Omental fat pad (tissue), 4 donors: ENCODE measurements around the gene FAM90A26. TPM values are rescaled to one million over a fixed set of nuclear protein-coding genes. Genes with fewer than 3 reads are reported as not detected.
A peak's percentile ranks its signal among the peaks of the same experiment; 100 is the strongest.
"Not testable (repeated sequence)": the region's sequence is repeated elsewhere in the genome, so short reads cannot be mapped to it uniquely, and the experiment has no call there.

Source experiments
- ATAC-seq: fragments of 150-250 bp; one replicate; pipeline ENCODE4 v1.9.1; 2016; ENCODE audit warnings: mild to moderate bottlenecking, moderate library complexity; ENCODE audit not compliant: low FRiP score
- DNase-seq: peaks from one replicate; pipeline ENCODE4 v3.0.0-alpha.2; 2019; ENCODE audit warnings: low spot score
- CTCF ChIP-seq, 3 donors: fragments of 450-650 bp; IDR thresholded peaks; one replicate each; pipeline ENCODE4 v1.5.1; 2016 to 2017; ENCODE audit warnings: antibody characterized with exemption in 3 of 3, mild to moderate bottlenecking in 3 of 3, moderate library complexity in 2 of 3
- total RNA-seq, 4 donors: library from RNA; depleted of rRNA; stranded (reverse); fragments of >200 nt; gene quantifications; one replicate each; pipeline ENCODE4 v1.1.0, GENCODE V29; 2016

FAM90A26 gene
- total RNA-seq = not detected

GRCh38 chr4:9169791-9170459 lies at the start of gene FAM90A26:
TSS of gene FAM90A26 (plus strand) at chr4:9170409. CDS start at chr4:9173173, 2,764 bp downstream.
- ATAC-seq, DNase-seq: not testable (repeated sequence)

- ATAC-seq, DNase-seq: not testable (repeated sequence)
These were observed 47.5 kb upstream of the FAM90A26 start for GRCh38 chr4:9122711-9123110.

GRCh38 chr4:9123572-9124007 lies 46.6 kb upstream of the FAM90A26 start:
- peak in 1 of 3 donors; percentile 58 for TF ChIP-seq CTCF (IDR thresholded peaks at IDR 0.05)
- DNase-seq, ATAC-seq: not testable (repeated sequence)

- DNase-seq, ATAC-seq: not testable (repeated sequence)
These were observed 44.5 kb upstream of the FAM90A26 start for GRCh38 chr4:9125601-9126161.

GRCh38 chr4:9131420-9131819 lies 38.8 kb upstream of the FAM90A26 start:
- not testable (repeated sequence) for DNase-seq, ATAC-seq

GRCh38 chr4:9132849-9133248 lies 37.4 kb upstream of the FAM90A26 start:
- not testable (repeated sequence) for DNase-seq, ATAC-seq

- not testable (repeated sequence) for ATAC-seq, DNase-seq
These were observed 36.2 kb upstream of the FAM90A26 start for GRCh38 chr4:9134011-9134410.

- peak; percentile 75 for DNase-seq
- ATAC-seq = not testable (repeated sequence)
These were observed 35.7 kb upstream of the FAM90A26 start for GRCh38 chr4:9134556-9134955.

- ATAC-seq, DNase-seq: not testable (repeated sequence)
These were observed 29.2 kb upstream of the FAM90A26 start for GRCh38 chr4:9141050-9141449.

- DNase-seq, ATAC-seq: not testable (repeated sequence)
These were observed 27.4 kb upstream of the FAM90A26 start for GRCh38 chr4:9142786-9143185.

- no peak for TF ChIP-seq CTCF (IDR thresholded peaks at IDR 0.05)
- no peak for DNase-seq
- no peak for ATAC-seq
These were observed 26.7 kb upstream of the FAM90A26 start for GRCh38 chr4:9143421-9144080.

- TF ChIP-seq CTCF (IDR thresholded peaks at IDR 0.05) = no peak
- ATAC-seq (no peak), DNase-seq (no peak)
These were observed 23.2 kb upstream of the FAM90A26 start for GRCh38 chr4:9146967-9147366.

GRCh38 chr4:9147368-9147767 lies 22.8 kb upstream of the FAM90A26 start:
- not testable (repeated sequence) for DNase-seq, ATAC-seq

GRCh38 chr4:9148611-9149409 lies 21.4 kb upstream of the FAM90A26 start:
- ATAC-seq, DNase-seq: not testable (repeated sequence)

- ATAC-seq = not testable (repeated sequence)
These were observed 18.4 kb upstream of the FAM90A26 start for GRCh38 chr4:9151809-9152179.

More at GRCh38 chr4:9151809-9152179, 18.4 kb upstream of the FAM90A26 start:
- not testable (repeated sequence) for DNase-seq
